B cell (primary cell): ENCODE data around the gene CDK9. TPM values are rescaled to one million over a fixed set of nuclear protein-coding genes. Genes with fewer than 3 reads are reported as not detected.

Source experiments
- ATAC-seq: fragments of 200-7000 bp; cut with Tn5 transposase; one replicate; pipeline ENCODE4 v1.10.0; 2021; ENCODE audit warnings: low read depth, mild to moderate bottlenecking, moderate number of reproducible peaks, moderate library complexity
- CTCF ChIA-PET: fragments of 350-600 bp; sonication (Branson Sonifier 250); formaldehyde crosslinking; loops from one replicate; lab custom pipeline; 2021; ENCODE audit warnings: antibody characterized with exemption, inconsistent platforms; lab: Charles Lee
- POLR2A ChIA-PET: fragments of 350-600 bp; sonication (Branson Sonifier 250); formaldehyde crosslinking; loops from one replicate; lab custom pipeline; 2021; ENCODE audit warnings: antibody characterized with exemption; lab: Charles Lee
- DNase-seq: peaks from one replicate; pipeline ENCODE4 v3.0.0; 2013
- H2AFZ ChIP-seq: 2 replicates; pipeline ENCODE4 v1.6.1; 2012; ENCODE audit warnings: mild to moderate bottlenecking, low read depth, low read length; ENCODE audit not compliant: insufficient read depth, poor library complexity, severe bottlenecking
- H3K27ac ChIP-seq, 2 donors: 1 replicate in 1 of 2; 2 replicates in 1 of 2; pipeline ENCODE4 v1.5.1; 2012 to 2013; ENCODE audit warnings: low read length in 2 of 2, mild to moderate bottlenecking in 2 of 2, moderate library complexity in 1 of 2
- H3K27me3 ChIP-seq, 4 experiments: fragments of 200-600 bp in 1 of 4; sonication (generic) in 1 of 4; replicated peaks in 1 of 4; 1 replicate in 2 of 4; 2 replicates in 2 of 4; pipeline versions ENCODE4 v1.6.1 to v1.7.0; 2013 to 2016; ENCODE audit warnings: low read length in 3 of 4, mild to moderate bottlenecking in 2 of 4, mixed read lengths in 1 of 4, moderate library complexity in 1 of 4; ENCODE audit not compliant: insufficient read depth in 4 of 4, control insufficient read depth in 3 of 4; ENCODE audit errors: control extremely low read depth in 1 of 4
- H3K36me3 ChIP-seq, 2 experiments: replicated peaks in 1 of 2; 1 replicate in 1 of 2; 2 replicates in 1 of 2; pipeline versions ENCODE4 v1.6.1 to v1.7.1; 2013; ENCODE audit warnings: low read length in 1 of 2; ENCODE audit not compliant: insufficient read depth in 2 of 2, control insufficient read depth in 1 of 2; ENCODE audit errors: control extremely low read depth in 1 of 2, extremely low read depth in 1 of 2
- H3K4me1 ChIP-seq, 2 donors: fragments of 200-600 bp in 1 of 2; sonication (generic) in 1 of 2; 1 replicate in 1 of 2; 2 replicates in 1 of 2; pipeline versions ENCODE4 v1.5.1 to v1.6.1; 2013 to 2017; ENCODE audit warnings: low read length in 2 of 2; ENCODE audit not compliant: control insufficient read depth in 2 of 2, insufficient read depth in 2 of 2
- H3K4me2 ChIP-seq: replicated peaks from 2 replicates; pipeline ENCODE3; 2012; ENCODE audit warnings: mild to moderate bottlenecking, low read depth, low read length; ENCODE audit not compliant: poor library complexity, severe bottlenecking
- H3K4me3 ChIP-seq, 5 experiments: fragments of 200-600 bp in 1 of 5; sonication (generic) in 1 of 5; 1 replicate in 3 of 5; 2 replicates in 2 of 5; pipeline versions ENCODE4 v1.5.1 to v1.7.0; 2011 to 2016; ENCODE audit warnings: low read length in 4 of 5, mild to moderate bottlenecking in 4 of 5, low read depth in 2 of 5, control low read depth in 1 of 5, moderate library complexity in 1 of 5; ENCODE audit not compliant: insufficient read depth in 1 of 5; ENCODE audit errors: control extremely low read depth in 1 of 5, extremely low read depth in 1 of 5
- H3K79me2 ChIP-seq: fragments of 200-600 bp; sonication (generic); one replicate; pipeline ENCODE4 v1.6.0; 2016; ENCODE audit warnings: low read length; ENCODE audit not compliant: control insufficient read depth, insufficient read depth
- H3K9ac ChIP-seq: fragments of 200-600 bp; sonication (generic); 2 replicates; pipeline ENCODE4 v1.6.1; 2017; ENCODE audit warnings: mild to moderate bottlenecking, low read length, moderate library complexity
- H3K9me3 ChIP-seq, 3 donors: one replicate each; pipeline versions ENCODE4 v1.6.1 to v1.7.1; 2013; ENCODE audit warnings: low read length in 2 of 3; ENCODE audit not compliant: control insufficient read depth in 2 of 3, insufficient read depth in 1 of 3; ENCODE audit errors: control extremely low read depth in 1 of 3
- H4K20me1 ChIP-seq: 2 replicates; pipeline ENCODE4 v1.6.0; 2012; ENCODE audit warnings: mild to moderate bottlenecking, low read length; ENCODE audit not compliant: insufficient read depth, control insufficient read depth, poor library complexity, severe bottlenecking
- H3K27ac Mint-ChIP-seq: one replicate; pipeline ENCODE4 v1.8.0; 2021; ENCODE audit warnings: mixed read lengths
- H3K27me3 Mint-ChIP-seq: one replicate; pipeline ENCODE4 v1.8.0; 2021; ENCODE audit warnings: mixed read lengths
- H3K4me1 Mint-ChIP-seq: one replicate; pipeline ENCODE4 v1.8.0; 2021; ENCODE audit warnings: mixed read lengths
- H3K4me3 Mint-ChIP-seq: one replicate; pipeline ENCODE4 v1.8.0; 2021; ENCODE audit warnings: mixed read lengths
- H3K9me3 Mint-ChIP-seq: one replicate; pipeline ENCODE4 v1.8.0; 2022; ENCODE audit warnings: mixed read lengths; ENCODE audit not compliant: insufficient read depth
- CTCF ChIP-seq: fragments of 200-600 bp; IDR thresholded peaks from one replicate; pipeline ENCODE4 v1.8.0; 2022; ENCODE audit warnings: antibody characterized with exemption, mild to moderate bottlenecking
- EZH2 ChIP-seq: IDR thresholded peaks from 2 replicates; pipeline ENCODE4 v1.6.1; 2012; ENCODE audit warnings: borderline replicate concordance, low read depth, mild to moderate bottlenecking, moderate library complexity, low read length; ENCODE audit not compliant: insufficient read depth, poor library complexity, severe bottlenecking
- WGBS: methylation state at CpG from one replicate; pipeline ENCODE4 v1.1.5; 2013; ENCODE audit warnings: missing lambda C conversion rate; ENCODE audit not compliant: insufficient coverage; 5-methylcytosine and 5-hydroxymethylcytosine counted together
- intact Hi-C: fragments of 100-400 bp; cut with micrococcal nuclease; formaldehyde crosslinking; loops from one replicate; pipeline ENCODE4 v1.10.0; 2022
- polyA plus RNA-seq: library from polyadenylated mRNA; depleted of rRNA; stranded (reverse); fragments of >200 nt; gene quantifications from 2 replicates; pipeline ENCODE4 v1.2.3, GENCODE V29; 2012
- total RNA-seq, 2 donors: library from RNA; stranded (reverse); fragments of 120-200 nt in 1 of 2; gene quantifications; 1 replicate in 1 of 2; 2 replicates in 1 of 2; pipeline versions ENCODE4 v1.2.3 to v1.2.4, GENCODE V29; 2013 to 2022

Gene CDK9
- total and polyA plus RNA-seq, 2 donors (not counting 1 experiment from before 2014, with no cell fraction given): 145 to 176 TPM

GRCh38 chr9:127770905-127771569, 14.8 kb upstream of the CDK9 start:
- Histone ChIP-seq H3K4me2 (peak overlapping the region; percentile 86), H3K79me2 (peaks cover 93% of the 10 kb centered on the region), H3K9me3 (no peaks in the 10 kb centered on the region), H2AFZ (peak overlapping the region; percentile 55), H3K36me3 (peaks cover 0 to 81% of the 10 kb centered on the region in 2 experiments), H3K9ac (peak overlapping the region; percentile 68), H3K4me3 (peak overlapping the region; percentile 43 to 73 (median 64)), H3K4me1 (peaks cover 55 to 90% of the 10 kb centered on the region in 2 donors), H3K27me3 (no peaks in the 10 kb centered on the region), H4K20me1 (peaks cover 97% of the 10 kb centered on the region), H3K27ac (peak overlapping the region; percentile 77 to 94)
- ATAC-seq (peak; percentile 86), DNase-seq (peak; percentile 95)
- CTCF ChIA-PET: interaction anchor here (0.5 to 5.2 kb wide), 17 partner anchors 8 to 181 kb away, joined by 3 to 47 read pairs (median 4); partner anchors contain the start of genes CDK9, FPGS and TOR2A
- WGBS: 2% methylated on average over 41 of the region's 43 CpGs
- Mint-ChIP-seq H3K4me1 (peaks cover 68% of the 10 kb centered on the region), H3K4me3 (peak overlapping the region; percentile 94), H3K27ac (peak overlapping the region; percentile 95), H3K27me3 (no peaks in the 10 kb centered on the region), H3K9me3 (no peaks in the 10 kb centered on the region)
- intact Hi-C loops: loop anchor here (1.0 to 10.0 kb wide), 9 partner anchors 8 to 354 kb away; partner anchors contain the start of genes FPGS, PTGES2, PTRH1 and ST6GALNAC4
- POLR2A ChIA-PET: interaction anchor here (0.6 to 3.6 kb wide), 15 partner anchors 9 to 211 kb away, joined by 3 to 37 read pairs (median 4); partner anchors contain the start of genes CDK9, FPGS, ST6GALNAC4 and TOR2A
- TF ChIP-seq CTCF (no peak), EZH2 (no peak)
